HCT116 (cell line): Measurements from ENCODE around the gene OGA. TPM values are rescaled to one million over a fixed set of nuclear protein-coding genes. Genes with fewer than 3 reads are reported as not detected.

Experiments
- ATAC-seq: fragments of 200-7000 bp; cut with Tn5 transposase; 2 replicates; pipeline ENCODE4 v1.9.1; 2020; ENCODE audit warnings: mild to moderate bottlenecking, moderate library complexity
- BruUV-seq: library from RNA; stranded (reverse); fragments of 400-500 nt; replicated peaks from 2 replicates; lab custom pipeline; 2021; lab: Mats Ljungman, UMichigan
- CTCF ChIA-PET: fragments of 300-600 bp; sonication (Branson Sonifier 250); formaldehyde crosslinking; loops from one replicate; lab custom pipeline; 2021; ENCODE audit warnings: antibody characterized with exemption; lab: Charles Lee
- POLR2A ChIA-PET: fragments of 300-600, 350-600 bp; sonication (Branson Sonifier 250); formaldehyde crosslinking; loops from one replicate; lab custom pipeline; 2021; ENCODE audit warnings: antibody characterized with exemption; lab: Charles Lee
- RAD21 ChIA-PET, 2 experiments: fragments of 300-600 bp; sonication (Branson Sonifier 250); formaldehyde crosslinking; loops; one replicate each; lab custom pipeline; 2023; ENCODE audit warnings: low total read pairs in 2 of 2; ENCODE audit not compliant: uncharacterized antibody in 2 of 2, unreplicated experiment in 2 of 2, low non-redundant PET in 1 of 2; lab: Charles Lee
- DNase-seq: peaks from one replicate; pipeline ENCODE4 v3.0.0-alpha.2; 2010; ENCODE audit warnings: low read depth, low spot score
- H2AFZ ChIP-seq: fragments of 200-600 bp; shearing (Covaris generic), sonication (generic); 2 replicates; pipeline ENCODE4 v1.6.1; 2017; ENCODE audit warnings: low read depth, mixed run types, mixed read lengths, antibody characterized with exemption, low read length; ENCODE audit not compliant: poor library complexity, severe bottlenecking
- H3K27ac ChIP-seq: 2 replicates; pipeline ENCODE4 v1.5.1; 2012; ENCODE audit warnings: low read depth, low read length
- H3K27me3 ChIP-seq: fragments of 200-600 bp; sonication (generic); 2 replicates; pipeline ENCODE4 v1.6.1; 2016; ENCODE audit warnings: mixed run types, low read length, mixed read lengths; ENCODE audit not compliant: insufficient read depth
- H3K36me3 ChIP-seq, 2 experiments: fragments of 200-500 bp in 1 of 2; fragments of 200-600 bp in 1 of 2; sonication (Bioruptor generic) in 1 of 2; sonication (generic) in 1 of 2; 2 replicates each; pipeline versions ENCODE4 v1.5.1 to v1.6.1; 2014 to 2016; ENCODE audit warnings: low read length in 2 of 2, inconsistent platforms in 1 of 2, mixed read lengths in 1 of 2, mixed run types in 1 of 2; ENCODE audit not compliant: insufficient read depth in 2 of 2, control insufficient read depth in 1 of 2
- H3K4me1 ChIP-seq, 2 experiments: fragments of 200-600 bp in 1 of 2; sonication (generic) in 1 of 2; 2 replicates each; pipeline versions ENCODE4 v1.5.1 to v1.6.1; 2012 to 2017; ENCODE audit warnings: low read length in 2 of 2, inconsistent platforms in 1 of 2, mild to moderate bottlenecking in 1 of 2, mixed read lengths in 1 of 2, mixed run types in 1 of 2, moderate library complexity in 1 of 2; ENCODE audit not compliant: insufficient read depth in 2 of 2, control insufficient read depth in 1 of 2
- H3K4me2 ChIP-seq: fragments of 200-600 bp; sonication (generic); 2 replicates; pipeline ENCODE4 v1.6.1; 2017; ENCODE audit warnings: mixed run types, low read length, mixed read lengths
- H3K4me3 ChIP-seq, 2 experiments: fragments of 200-600 bp in 1 of 2; sonication (generic) in 1 of 2; replicated peaks in 1 of 2; 2 replicates each; pipeline ENCODE4 v1.5.1; 2011 to 2016; ENCODE audit warnings: low read length in 2 of 2, control low read depth in 1 of 2, low read depth in 1 of 2, mild to moderate bottlenecking in 1 of 2, mixed read lengths in 1 of 2, mixed run types in 1 of 2
- H3K79me2 ChIP-seq: fragments of 200-600 bp; sonication (generic); 2 replicates; pipeline ENCODE4 v1.6.1; 2017; ENCODE audit warnings: mild to moderate bottlenecking, mixed run types, low read length, moderate library complexity, mixed read lengths; ENCODE audit not compliant: insufficient read depth
- H3K9ac ChIP-seq: fragments of 200-600 bp; sonication (generic); 2 replicates; pipeline ENCODE4 v1.6.1; 2016; ENCODE audit warnings: low read length, mixed read lengths
- H3K9me2 ChIP-seq: fragments of 200-600 bp; sonication (generic), shearing (Covaris generic); 2 replicates; pipeline ENCODE4 v1.6.1; 2017; ENCODE audit warnings: mixed run types, mild to moderate bottlenecking, moderate library complexity; ENCODE audit not compliant: insufficient read depth
- H3K9me3 ChIP-seq, 2 experiments: fragments of 200-500 bp in 1 of 2; fragments of 200-600 bp in 1 of 2; sonication (Bioruptor generic) in 1 of 2; sonication (generic) in 1 of 2; 2 replicates each; pipeline ENCODE4 v1.6.1; 2014 to 2017; ENCODE audit warnings: low read length in 2 of 2, mixed read lengths in 2 of 2, inconsistent platforms in 1 of 2, low read depth in 1 of 2, mild to moderate bottlenecking in 1 of 2, mixed run types in 1 of 2, moderate library complexity in 1 of 2; ENCODE audit not compliant: control insufficient read depth in 1 of 2, insufficient read depth in 1 of 2
- H4K20me1 ChIP-seq: fragments of 200-600 bp; sonication (generic), shearing (Covaris generic); 2 replicates; pipeline ENCODE4 v1.6.1; 2017; ENCODE audit warnings: mixed run types, mild to moderate bottlenecking, moderate library complexity; ENCODE audit not compliant: insufficient read depth
- CBX3 ChIP-seq: IDR thresholded peaks from 2 replicates; pipeline ENCODE4 v1.6.1; 2012; ENCODE audit warnings: low read depth
- EZH2 ChIP-seq: fragments of 200-600 bp; sonication (generic); IDR thresholded peaks from 2 replicates; pipeline ENCODE4 v1.6.1; 2017; ENCODE audit warnings: antibody characterized with exemption, mixed run types
- JUND ChIP-seq: IDR thresholded peaks from 2 replicates; pipeline ENCODE4 v1.6.1; 2012
- MAX ChIP-seq: IDR thresholded peaks from 2 replicates; pipeline ENCODE4 v1.6.1; 2012
- REST ChIP-seq: IDR thresholded peaks from 2 replicates; pipeline ENCODE4 v1.6.1; 2012; ENCODE audit warnings: low read depth
- SP1 ChIP-seq: IDR thresholded peaks from 2 replicates; pipeline ENCODE4 v1.6.1; 2012; ENCODE audit warnings: low read depth
- ZBTB33 ChIP-seq: IDR thresholded peaks from 2 replicates; pipeline ENCODE4 v1.6.1; 2011; ENCODE audit warnings: mild to moderate bottlenecking, low read length, moderate library complexity; ENCODE audit not compliant: insufficient replicate concordance; ENCODE audit errors: extremely low read depth
- ZFX ChIP-seq: fragments of 450-650 bp; IDR thresholded peaks from 2 replicates; pipeline ENCODE4 v1.6.1; 2017
- ZNF274 ChIP-seq: fragments of 200-500 bp; sonication (Bioruptor generic); IDR thresholded peaks from 2 replicates; pipeline ENCODE4 v1.6.1; 2014; ENCODE audit warnings: mild to moderate bottlenecking, low read depth, low read length, inconsistent platforms
- intact Hi-C: fragments of 100-400 bp; cut with micrococcal nuclease; formaldehyde crosslinking; loops from 2 replicates; pipeline ENCODE4 v1.10.0; 2022
- total RNA-seq: library from RNA; stranded (reverse); gene quantifications from one replicate; pipeline ENCODE4 v1.2.1, GENCODE V29; 2021; ENCODE audit not compliant: unreplicated experiment

The OGA gene
- total RNA-seq, 1 experiment from 2014 or later, result 127 TPM

- Histone ChIP-seq H3K9me3 (no peaks in the 10 kb centered on the region), H4K20me1 (peaks cover 3% of the 10 kb centered on the region; the same call in 1 of the 2 replicates), H3K4me3 (0 out of 4 replicates have a peak overlapping the region, but pooled peaks of 1 of the 2 experiments have one; percentile 74), H3K79me2 (peaks cover 39% of the 10 kb centered on the region), H3K9me2 (no peaks in the 10 kb centered on the region), H3K4me1 (peaks cover 19 to 42% of the 10 kb centered on the region in 2 experiments), H3K36me3 (peaks cover 33 to 35% of the 10 kb centered on the region in 2 experiments; a peak in 3 of 4 replicates), H3K9ac (no peak overlapping the region), H2AFZ (no peak overlapping the region), H3K27me3 (no peaks in the 10 kb centered on the region), H3K4me2 (peak overlapping the region; percentile 94), H3K27ac (peak overlapping the region; percentile 66; the same call in 1 of the 2 replicates)
- no TSS peak for BruUV-seq
- intact Hi-C loops, result loop anchor here (5.0 kb wide), 2 partner anchors 33 to 197 kb away; partner anchors contain the start of genes DPCD, OGA and POLL
- no peak for TF ChIP-seq SP1
- no peak for TF ChIP-seq REST
- no peak for TF ChIP-seq EZH2
- TF ChIP-seq ZFX, result no peak
- no peak for TF ChIP-seq ZNF274
- no peak for TF ChIP-seq ZBTB33
- TF ChIP-seq CBX3, result no peak
- TF ChIP-seq MAX, result no peak
- TF ChIP-seq JUND, result no peak
- DNase-seq (no peak), ATAC-seq (no peak)
- POLR2A ChIA-PET, result interaction anchor here (1.5 to 2.1 kb wide), 2 partner anchors 11 to 12 kb away, joined by 5 to 6 read pairs; no protein-coding TSS in a partner anchor
- RAD21 ChIA-PET, result no interaction called here
- CTCF ChIA-PET, result interaction anchor here (0.6 to 5.8 kb wide), 5 partner anchors 52 to 571 kb away, joined by 4 to 220 read pairs (median 8); no protein-coding TSS in a partner anchor
Observed at GRCh38 chr10:101784558-101784957, 33.7 kb downstream of the OGA start.
